ENCODE measurements around the gene ERVH48-1. TPM values are rescaled to one million over a fixed set of nuclear protein-coding genes. Genes with fewer than 3 reads are reported as not detected.
A peak's percentile ranks its signal among the peaks of the same experiment; 100 is the strongest.

Gene ERVH48-1
- total and polyA plus RNA-seq, 7 donors, result 0.03 to 0.04 TPM; not detected in 5

GRCh38 chr21:42887326-42887725 lies 38.1 kb downstream of the ERVH48-1 start:
- TF ChIP-seq, protein P1, sequence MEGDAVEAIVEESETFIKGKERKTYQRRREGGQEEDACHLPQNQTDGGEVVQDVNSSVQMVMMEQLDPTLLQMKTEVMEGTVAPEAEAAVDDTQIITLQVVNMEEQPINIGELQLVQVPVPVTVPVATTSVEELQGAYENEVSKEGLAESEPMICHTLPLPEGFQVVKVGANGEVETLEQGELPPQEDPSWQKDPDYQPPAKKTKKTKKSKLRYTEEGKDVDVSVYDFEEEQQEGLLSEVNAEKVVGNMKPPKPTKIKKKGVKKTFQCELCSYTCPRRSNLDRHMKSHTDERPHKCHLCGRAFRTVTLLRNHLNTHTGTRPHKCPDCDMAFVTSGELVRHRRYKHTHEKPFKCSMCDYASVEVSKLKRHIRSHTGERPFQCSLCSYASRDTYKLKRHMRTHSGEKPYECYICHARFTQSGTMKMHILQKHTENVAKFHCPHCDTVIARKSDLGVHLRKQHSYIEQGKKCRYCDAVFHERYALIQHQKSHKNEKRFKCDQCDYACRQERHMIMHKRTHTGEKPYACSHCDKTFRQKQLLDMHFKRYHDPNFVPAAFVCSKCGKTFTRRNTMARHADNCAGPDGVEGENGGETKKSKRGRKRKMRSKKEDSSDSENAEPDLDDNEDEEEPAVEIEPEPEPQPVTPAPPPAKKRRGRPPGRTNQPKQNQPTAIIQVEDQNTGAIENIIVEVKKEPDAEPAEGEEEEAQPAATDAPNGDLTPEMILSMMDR (IDR thresholded peaks at IDR 0.05), result no peak
- no peak overlapping the region for H3K27ac ChIP-seq
- 93 to 95% (median 93%) methylated on average over 5 of the region's 5 CpGs for WGBS, 3 donors
- H3K36me3 ChIP-seq (ENCODE audit: insufficient read depth in 1 of 2, low read depth in 1 of 2), result no peaks in the 10 kb centered on the region
- H3K4me1 ChIP-seq, result no peaks in the 10 kb centered on the region
- ATAC-seq, result no peak
- no peak for DNase-seq
- intact Hi-C loops (cut with DNase I), result no loop called here
- no peak overlapping the region for H3K4me3 ChIP-seq
- H3K27me3 ChIP-seq (ENCODE audit: insufficient read depth in 3 of 3, low read length in 2 of 3), result no peaks in the 10 kb centered on the region
- no peaks in the 10 kb centered on the region for H3K9me3 ChIP-seq

- no peak for ATAC-seq
- Histone ChIP-seq H3K27ac (no peak overlapping the region), H3K36me3 (ENCODE audit: insufficient read depth in 1 of 2, low read depth in 1 of 2) (no peaks in the 10 kb centered on the region), H3K9me3 (no peaks in the 10 kb centered on the region), H3K4me3 (no peak overlapping the region), H3K27me3 (ENCODE audit: insufficient read depth in 3 of 3, low read length in 2 of 3) (no peaks in the 10 kb centered on the region), H3K4me1 (no peaks in the 10 kb centered on the region)
- TF ChIP-seq, protein P1 (IDR thresholded peaks at IDR 0.05), result no peak
- no peak for DNase-seq
- intact Hi-C loops (cut with DNase I), result no loop called here
- WGBS, 3 donors, result 36 to 98% (median 93%) methylated on average over 1 of the region's 1 CpG
Observed at GRCh38 chr21:42883921-42884320, 41.5 kb downstream of the ERVH48-1 start.

DNA sequence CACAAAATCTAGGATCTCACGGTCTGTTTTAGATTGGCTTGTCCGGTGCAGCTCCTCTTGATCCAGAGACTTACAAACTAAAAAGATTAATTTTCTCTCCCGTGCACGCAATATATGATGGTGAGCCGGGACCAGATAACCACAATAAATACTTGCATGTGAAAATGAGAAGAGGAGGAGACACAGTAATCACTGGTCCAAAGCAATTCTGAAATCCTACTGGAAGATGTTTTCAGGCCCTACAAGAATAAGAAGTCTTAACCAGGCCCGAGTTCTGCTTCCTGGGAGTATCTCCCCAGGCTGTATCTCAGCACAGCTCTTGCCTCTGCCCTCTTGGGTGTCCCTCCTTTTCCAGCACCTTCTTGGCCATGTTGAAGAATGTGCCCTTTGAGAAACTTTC lies 45.1 kb downstream of the ERVH48-1 start:
- peak overlapping the region; percentile 95 for H3K4me3 ChIP-seq

GRCh38 chr21:42878993-42879787 lies 46.2 kb downstream of the ERVH48-1 start, which contains the start of gene WDR4:
WDR4 (minus strand) TSS chr21:42879539; CDS start chr21:42879495, 44 bp downstream.
- peaks cover 2 to 24% of the 10 kb centered on the region in 2 donors for H3K36me3 ChIP-seq (ENCODE audit: insufficient read depth in 1 of 2, low read depth in 1 of 2)
- WGBS, 3 donors, result 0% methylated on average over 76 to 80 of the region's 80 CpGs
- H3K4me1 ChIP-seq, result peaks cover 11% of the 10 kb centered on the region
- ATAC-seq (peak; percentile 98 to 99 (median 99)), DNase-seq (peak; percentile 97 to 99)
- peak within 1 kb of the TSS; percentile 95 for H3K4me3 ChIP-seq
- H3K9me3 ChIP-seq, result no peaks in the 10 kb centered on the region
- no peaks in the 10 kb centered on the region for H3K27me3 ChIP-seq (ENCODE audit: insufficient read depth in 3 of 3, low read length in 2 of 3)
- TF ChIP-seq, protein P1 (IDR thresholded peaks at IDR 0.05), result no peak
- peak within 1 kb of the TSS; percentile 97 for H3K27ac ChIP-seq
- intact Hi-C loops (cut with DNase I), result no loop called here

More for the DNA sequence above, 45.1 kb downstream of the ERVH48-1 start:
- H3K4me1 ChIP-seq, result peaks cover 11% of the 10 kb centered on the region
- DNase-seq (no peak), ATAC-seq (no peak)
- no peaks in the 10 kb centered on the region for H3K27me3 ChIP-seq (ENCODE audit: insufficient read depth in 3 of 3, low read length in 2 of 3)
- H3K36me3 ChIP-seq (ENCODE audit: insufficient read depth in 1 of 2, low read depth in 1 of 2), result peaks cover 2 to 12% of the 10 kb centered on the region in 2 donors
- intact Hi-C loops (cut with DNase I), result no loop called here
- WGBS, 3 donors, result 94 to 95% (median 94%) methylated on average over 6 of the region's 6 CpGs
- TF ChIP-seq, protein P1 (IDR thresholded peaks at IDR 0.05), result no peak
- peak overlapping the region; percentile 97 for H3K27ac ChIP-seq
- H3K9me3 ChIP-seq, result no peaks in the 10 kb centered on the region

Data from psoas muscle (tissue), 8 donors.